Measurements from ENCODE around the gene SRPK2.

GRCh38 chr7:105122619-105123018 is 266.1 kb downstream of the SRPK2 start:
- TF ChIP-seq, protein P1, sequence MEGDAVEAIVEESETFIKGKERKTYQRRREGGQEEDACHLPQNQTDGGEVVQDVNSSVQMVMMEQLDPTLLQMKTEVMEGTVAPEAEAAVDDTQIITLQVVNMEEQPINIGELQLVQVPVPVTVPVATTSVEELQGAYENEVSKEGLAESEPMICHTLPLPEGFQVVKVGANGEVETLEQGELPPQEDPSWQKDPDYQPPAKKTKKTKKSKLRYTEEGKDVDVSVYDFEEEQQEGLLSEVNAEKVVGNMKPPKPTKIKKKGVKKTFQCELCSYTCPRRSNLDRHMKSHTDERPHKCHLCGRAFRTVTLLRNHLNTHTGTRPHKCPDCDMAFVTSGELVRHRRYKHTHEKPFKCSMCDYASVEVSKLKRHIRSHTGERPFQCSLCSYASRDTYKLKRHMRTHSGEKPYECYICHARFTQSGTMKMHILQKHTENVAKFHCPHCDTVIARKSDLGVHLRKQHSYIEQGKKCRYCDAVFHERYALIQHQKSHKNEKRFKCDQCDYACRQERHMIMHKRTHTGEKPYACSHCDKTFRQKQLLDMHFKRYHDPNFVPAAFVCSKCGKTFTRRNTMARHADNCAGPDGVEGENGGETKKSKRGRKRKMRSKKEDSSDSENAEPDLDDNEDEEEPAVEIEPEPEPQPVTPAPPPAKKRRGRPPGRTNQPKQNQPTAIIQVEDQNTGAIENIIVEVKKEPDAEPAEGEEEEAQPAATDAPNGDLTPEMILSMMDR (IDR thresholded peaks at IDR 0.05; ENCODE audit: low read depth, low read length): no peak
- no peak for TF ChIP-seq POLR2A (IDR thresholded peaks at IDR 0.05; ENCODE audit: extremely low read depth, insufficient read length)
- TF ChIP-seq MYC (IDR thresholded peaks at IDR 0.05; ENCODE audit: low read depth, low read length): no peak

All from NB4 (cell line).